Measurements from ENCODE around the gene GRHL3.

- TF ChIP-seq CTCF (IDR thresholded peaks at IDR 0.05) (no peak), POLR2A (IDR thresholded peaks at IDR 0.05) (no peak)
These were observed 7.4 kb upstream of the GRHL3 start for GRCh38 chr1:24311741-24312140.
